ENCODE measurements around the gene LYZL6.

LYZL6 gene

GRCh38 chr17:35973333-35974260 is 30.1 kb upstream of the LYZL6 start:
- no peaks in the 10 kb centered on the region for H3K36me3 ChIP-seq (ENCODE audit: control insufficient read depth, insufficient read depth, low read length)
- H3K27ac ChIP-seq (ENCODE audit: low read depth, low read length, severe bottlenecking): no peak overlapping the region
- 77 to 90% methylated on average over 6 to 9 of the region's 10 CpGs for WGBS, 2 experiments (ENCODE audit: insufficient coverage in 2 of 2)
- no peaks in the 10 kb centered on the region for H3K9me3 ChIP-seq (ENCODE audit: control insufficient read depth, low read length)
- H3K4me1 ChIP-seq (ENCODE audit: control insufficient read depth, insufficient read depth, low read length, poor library complexity, severe bottlenecking): peaks cover 13% of the 10 kb centered on the region
- no peak overlapping the region for H3K4me3 ChIP-seq (ENCODE audit: extremely low read depth, insufficient read depth, low read length, poor library complexity, severe bottlenecking)

DNA sequence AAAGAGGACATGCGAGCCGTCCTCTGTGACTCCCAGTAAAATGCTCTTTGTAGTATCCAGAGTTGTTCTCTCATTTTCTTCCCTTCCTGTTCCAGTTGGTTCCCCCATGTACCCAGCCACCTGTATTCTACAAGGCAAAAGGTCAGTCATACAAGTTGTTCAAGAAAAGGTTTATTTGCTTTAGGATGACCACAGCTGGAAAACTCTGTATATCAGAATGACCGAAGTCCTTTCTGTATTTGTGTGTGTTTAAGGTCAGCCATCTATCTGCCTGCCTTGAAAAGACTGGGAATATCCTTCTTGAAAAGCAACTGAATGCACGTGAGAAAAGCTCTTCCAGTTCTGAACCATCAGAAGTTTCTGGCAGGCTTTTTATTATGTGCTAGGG is 29.4 kb upstream of the LYZL6 start:
- WGBS, 2 experiments (ENCODE audit: insufficient coverage in 2 of 2): 98 to 100% methylated on average over 3 to 4 of the region's 4 CpGs
- Histone ChIP-seq H3K27ac (ENCODE audit: low read depth, low read length, severe bottlenecking) (no peak overlapping the region), H3K36me3 (ENCODE audit: control insufficient read depth, insufficient read depth, low read length) (no peaks in the 10 kb centered on the region), H3K4me1 (ENCODE audit: control insufficient read depth, insufficient read depth, low read length, poor library complexity, severe bottlenecking) (peaks cover 13% of the 10 kb centered on the region), H3K9me3 (ENCODE audit: control insufficient read depth, low read length) (no peaks in the 10 kb centered on the region), H3K4me3 (ENCODE audit: extremely low read depth, insufficient read depth, low read length, poor library complexity, severe bottlenecking) (no peak overlapping the region)

DNA sequence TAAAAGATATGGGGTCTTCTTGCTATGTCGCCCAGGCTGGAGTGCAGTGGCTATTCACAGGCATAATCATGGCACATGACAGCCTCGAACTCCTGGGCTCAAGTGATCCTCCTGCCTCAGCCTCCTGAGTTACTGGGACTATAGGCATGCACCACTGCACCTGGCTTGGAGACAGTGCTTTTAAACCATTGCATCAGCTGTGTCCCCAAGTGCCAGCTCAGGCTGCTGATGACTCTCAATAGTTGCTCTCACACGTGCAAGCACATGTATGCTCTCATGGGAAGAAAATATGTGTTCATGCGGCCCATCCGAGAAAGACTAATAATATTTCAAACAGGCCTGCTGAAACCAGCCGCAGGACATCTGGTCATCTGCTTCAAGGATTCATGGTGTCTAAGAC is 29.0 kb upstream of the LYZL6 start:
- Histone ChIP-seq H3K36me3 (ENCODE audit: control insufficient read depth, insufficient read depth, low read length) (no peaks in the 10 kb centered on the region), H3K27ac (ENCODE audit: low read depth, low read length, severe bottlenecking) (no peak overlapping the region), H3K4me1 (ENCODE audit: control insufficient read depth, insufficient read depth, low read length, poor library complexity, severe bottlenecking) (peaks cover 13% of the 10 kb centered on the region), H3K9me3 (ENCODE audit: control insufficient read depth, low read length) (no peaks in the 10 kb centered on the region), H3K4me3 (ENCODE audit: extremely low read depth, insufficient read depth, low read length, poor library complexity, severe bottlenecking) (no peak overlapping the region)
- 92 to 97% methylated on average over 6 of the region's 6 CpGs for WGBS, 2 experiments (ENCODE audit: insufficient coverage in 2 of 2)

- Histone ChIP-seq H3K4me3 (ENCODE audit: extremely low read depth, insufficient read depth, low read length, poor library complexity, severe bottlenecking) (no peak overlapping the region), H3K36me3 (ENCODE audit: control insufficient read depth, insufficient read depth, low read length) (no peaks in the 10 kb centered on the region), H3K4me1 (ENCODE audit: control insufficient read depth, insufficient read depth, low read length, poor library complexity, severe bottlenecking) (peaks cover 13% of the 10 kb centered on the region), H3K27ac (ENCODE audit: low read depth, low read length, severe bottlenecking) (no peak overlapping the region), H3K9me3 (ENCODE audit: control insufficient read depth, low read length) (no peaks in the 10 kb centered on the region)
- 80% methylated on average over 1 of the region's 1 CpG; no CpG with 5 or more reads in 1 of the 2 experiments for WGBS, 2 experiments (ENCODE audit: insufficient coverage in 2 of 2)
Observed at GRCh38 chr17:35972066-35972465, 28.6 kb upstream of the LYZL6 start.

DNA sequence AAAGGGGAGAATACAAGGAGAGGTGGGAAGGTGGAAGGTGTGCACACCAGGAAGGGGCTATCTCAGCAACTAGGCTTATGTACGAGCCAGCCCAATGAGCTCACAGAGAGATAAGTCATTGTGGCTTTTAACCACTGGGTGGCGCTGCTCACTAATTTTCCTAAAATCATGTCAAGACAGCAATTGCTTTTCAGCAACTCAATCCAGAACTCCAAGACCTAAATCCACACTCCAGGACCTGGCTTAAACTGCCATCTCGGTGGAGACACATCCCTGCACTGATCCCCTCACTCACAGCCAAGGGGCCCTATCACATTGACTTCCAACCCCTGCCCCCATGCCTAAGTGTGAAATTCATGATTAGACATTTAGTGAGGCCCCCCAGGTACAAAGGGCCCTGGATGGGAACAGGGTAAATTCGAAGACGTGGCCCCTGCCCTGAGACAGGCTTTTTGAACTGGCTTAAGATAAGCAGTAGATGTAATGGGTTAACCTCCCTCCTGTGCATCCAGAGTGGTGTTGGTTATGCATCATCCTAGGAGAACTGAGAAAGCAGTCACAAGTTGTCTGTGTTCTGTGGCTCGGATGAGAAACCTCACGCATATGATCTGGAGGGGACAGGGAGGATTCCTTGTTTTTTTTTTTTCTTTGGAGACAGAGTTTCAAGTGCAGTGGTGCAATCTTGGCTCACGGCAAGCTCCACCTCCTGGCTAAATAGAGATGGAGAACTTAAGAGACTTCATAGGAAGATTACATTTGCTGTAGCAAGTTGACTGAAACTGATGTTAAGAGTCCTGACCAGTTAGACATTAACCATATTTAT is 26.3 kb upstream of the LYZL6 start:
- H3K4me3 ChIP-seq (ENCODE audit: extremely low read depth, insufficient read depth, low read length, poor library complexity, severe bottlenecking): no peak overlapping the region
- no peaks in the 10 kb centered on the region for H3K36me3 ChIP-seq (ENCODE audit: control insufficient read depth, insufficient read depth, low read length)
- WGBS, 2 experiments (ENCODE audit: insufficient coverage in 2 of 2): 49 to 69% methylated on average over 6 to 7 of the region's 8 CpGs
- H3K27ac ChIP-seq (ENCODE audit: low read depth, low read length, severe bottlenecking): no peak overlapping the region
- H3K9me3 ChIP-seq (ENCODE audit: control insufficient read depth, low read length): no peaks in the 10 kb centered on the region
- peaks cover 13% of the 10 kb centered on the region for H3K4me1 ChIP-seq (ENCODE audit: control insufficient read depth, insufficient read depth, low read length, poor library complexity, severe bottlenecking)

DNA sequence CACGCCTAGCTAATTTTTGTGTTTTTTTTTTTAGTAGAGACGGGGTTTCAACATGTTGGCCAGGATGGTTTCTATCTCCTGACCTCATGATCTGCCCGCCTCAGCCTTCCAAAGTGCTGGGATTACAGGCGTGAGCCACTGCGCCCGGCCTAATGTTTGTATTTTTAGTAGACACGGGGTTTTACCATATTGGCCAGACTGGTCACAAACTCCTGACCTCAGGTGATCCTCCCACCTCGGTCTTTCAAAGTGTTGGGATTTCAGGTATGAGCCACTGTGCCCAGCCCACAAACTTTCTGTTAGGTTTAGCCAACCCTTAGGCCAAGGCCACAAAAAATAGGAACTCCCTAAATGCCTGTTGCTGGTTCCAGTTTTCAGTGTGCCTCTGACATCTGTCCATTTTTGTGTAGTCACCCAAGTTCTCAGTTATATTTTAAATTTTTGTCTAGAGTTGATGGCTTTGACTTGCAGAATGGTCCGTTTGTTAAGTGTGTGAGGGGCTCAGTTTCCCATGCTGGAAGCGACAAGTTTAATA is 25.1 kb upstream of the LYZL6 start:
- H3K9me3 ChIP-seq (ENCODE audit: control insufficient read depth, low read length): no peaks in the 10 kb centered on the region
- no peak overlapping the region for H3K4me3 ChIP-seq (ENCODE audit: extremely low read depth, insufficient read depth, low read length, poor library complexity, severe bottlenecking)

DNA sequence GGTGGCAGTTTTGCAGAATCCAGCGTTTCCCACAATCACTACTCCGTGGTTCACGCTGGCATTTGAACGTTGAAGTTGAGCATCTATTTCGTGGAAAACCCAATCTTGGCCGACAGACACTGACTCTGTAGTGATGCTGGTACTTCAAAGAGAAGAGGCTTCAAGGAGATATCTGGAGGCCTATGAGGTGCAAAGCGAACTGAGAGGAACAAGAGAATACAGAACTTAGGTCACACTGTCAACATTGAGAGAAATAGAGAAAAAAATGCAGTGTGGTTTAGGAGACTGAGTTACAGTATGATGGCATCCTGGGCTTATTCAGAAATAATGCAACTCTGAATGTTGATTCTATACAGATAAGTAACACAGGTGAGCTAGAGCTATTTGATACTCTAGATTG is 21.8 kb upstream of the LYZL6 start:
- no peaks in the 10 kb centered on the region for H3K4me1 ChIP-seq (ENCODE audit: control insufficient read depth, insufficient read depth, low read length, poor library complexity, severe bottlenecking)
- H3K9me3 ChIP-seq (ENCODE audit: control insufficient read depth, low read length): no peaks in the 10 kb centered on the region
- H3K4me3 ChIP-seq (ENCODE audit: extremely low read depth, insufficient read depth, low read length, poor library complexity, severe bottlenecking): no peak overlapping the region
- H3K36me3 ChIP-seq (ENCODE audit: control insufficient read depth, insufficient read depth, low read length): no peaks in the 10 kb centered on the region
- H3K27ac ChIP-seq (ENCODE audit: low read depth, low read length, severe bottlenecking): no peak overlapping the region
- 89 to 99% methylated on average over 7 of the region's 7 CpGs for WGBS, 2 experiments (ENCODE audit: insufficient coverage in 2 of 2)

More for the DNA sequence above, 25.1 kb upstream of the LYZL6 start:
- Histone ChIP-seq H3K27ac (ENCODE audit: low read depth, low read length, severe bottlenecking) (no peak overlapping the region), H3K36me3 (ENCODE audit: control insufficient read depth, insufficient read depth, low read length) (no peaks in the 10 kb centered on the region), H3K4me1 (ENCODE audit: control insufficient read depth, insufficient read depth, low read length, poor library complexity, severe bottlenecking) (peaks cover 6% of the 10 kb centered on the region)
- 91 to 94% methylated on average over 8 of the region's 10 CpGs for WGBS, 2 experiments (ENCODE audit: insufficient coverage in 2 of 2)

- H3K4me3 ChIP-seq (ENCODE audit: extremely low read depth, insufficient read depth, low read length, poor library complexity, severe bottlenecking): no peak overlapping the region
- no peaks in the 10 kb centered on the region for H3K9me3 ChIP-seq (ENCODE audit: control insufficient read depth, low read length)
- no peaks in the 10 kb centered on the region for H3K4me1 ChIP-seq (ENCODE audit: control insufficient read depth, insufficient read depth, low read length, poor library complexity, severe bottlenecking)
- no peak overlapping the region for H3K27ac ChIP-seq (ENCODE audit: low read depth, low read length, severe bottlenecking)
- H3K36me3 ChIP-seq (ENCODE audit: control insufficient read depth, insufficient read depth, low read length): no peaks in the 10 kb centered on the region
- WGBS, 2 experiments (ENCODE audit: insufficient coverage in 2 of 2): 74 to 89% methylated on average over 1 to 3 of the region's 6 CpGs
Observed at GRCh38 chr17:35963663-35964062, 20.1 kb upstream of the LYZL6 start.

DNA sequence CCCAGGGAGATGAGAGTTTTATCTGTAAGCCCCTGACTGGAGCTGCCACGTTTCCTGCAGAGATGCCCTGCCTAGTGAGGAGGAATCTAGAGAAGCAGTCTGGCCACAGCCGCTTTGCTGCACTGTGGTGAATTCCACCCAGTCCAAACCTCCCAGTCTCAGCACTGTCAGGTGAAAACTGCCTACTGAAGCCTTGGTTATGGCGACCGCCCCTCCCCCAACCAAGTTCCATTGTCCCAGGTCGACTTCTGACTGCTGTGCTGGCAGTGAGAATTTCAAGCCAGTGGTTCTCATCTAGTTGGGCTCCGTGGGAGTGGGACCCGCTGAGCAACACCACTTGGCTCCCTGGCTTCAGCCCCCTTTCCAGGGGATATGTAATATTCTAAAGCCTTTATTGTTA is 10.2 kb upstream of the LYZL6 start:
- Histone ChIP-seq H3K27ac (ENCODE audit: low read depth, low read length, severe bottlenecking) (no peak overlapping the region), H3K4me3 (ENCODE audit: extremely low read depth, insufficient read depth, low read length, poor library complexity, severe bottlenecking) (no peak overlapping the region), H3K36me3 (ENCODE audit: control insufficient read depth, insufficient read depth, low read length) (no peaks in the 10 kb centered on the region), H3K4me1 (ENCODE audit: control insufficient read depth, insufficient read depth, low read length, poor library complexity, severe bottlenecking) (no peaks in the 10 kb centered on the region), H3K9me3 (ENCODE audit: control insufficient read depth, low read length) (no peaks in the 10 kb centered on the region)
- WGBS, 2 experiments (ENCODE audit: insufficient coverage in 2 of 2): 59 to 71% methylated on average over 4 to 7 of the region's 7 CpGs

- whole genome bisulfite sequencing, 2 experiments (ENCODE audit: insufficient coverage in 2 of 2): 90 to 93% methylated on average over 2 to 3 of the region's 3 CpGs
- Histone ChIP-seq H3K9me3 (ENCODE audit: control insufficient read depth, low read length) (no peaks in the 10 kb centered on the region), H3K4me1 (ENCODE audit: control insufficient read depth, insufficient read depth, low read length, poor library complexity, severe bottlenecking) (peaks cover 1% of the 10 kb centered on the region), H3K36me3 (ENCODE audit: control insufficient read depth, insufficient read depth, low read length) (no peaks in the 10 kb centered on the region), H3K4me3 (ENCODE audit: extremely low read depth, insufficient read depth, low read length, poor library complexity, severe bottlenecking) (no peak overlapping the region), H3K27ac (ENCODE audit: low read depth, low read length, severe bottlenecking) (no peak overlapping the region)
Observed at GRCh38 chr17:35949401-35949800, 5.9 kb upstream of the LYZL6 start.
